Stimulated activated naive CD8-positive, alpha-beta T cell treated with anti-CD3 and anti-CD28 coated beads, Interleukin-15, Interleukin-2, amounts not matched to agents 100 U/mL and 50 U/mL, for 24 hours (primary cell): ENCODE measurements around the gene MTURN.
"Not testable (repeated sequence)": the region's sequence is repeated elsewhere in the genome, so short reads cannot be mapped to it uniquely, and the experiment has no call there.

Experiments
- ATAC-seq: fragments of 150-1000 bp; cut with Tn5 transposase; one replicate; pipeline ENCODE4 v1.10.0; 2021
- DNase-seq: peaks from one replicate; pipeline ENCODE4 v3.0.0; 2021

The MTURN gene

GRCh38 chr7:30134611-30135300, at the start of gene MTURN:
TSS of gene MTURN (plus strand) at chr7:30134986. CDS start at chr7:30135137, 151 bp downstream.
- ATAC-seq = peak; percentile 85
- peak; percentile 89 for DNase-seq

GRCh38 chr7:30086529-30086928, 48.3 kb upstream of the MTURN start:
- DNase-seq (no peak), ATAC-seq (no peak)

GRCh38 chr7:30087371-30087770, 47.4 kb upstream of the MTURN start:
- ATAC-seq = no peak

GRCh38 chr7:30088362-30088761, 46.4 kb upstream of the MTURN start:
- no peak for DNase-seq
- ATAC-seq = no peak

More at GRCh38 chr7:30087371-30087770, 47.4 kb upstream of the MTURN start:
- no peak for DNase-seq

- DNase-seq (no peak), ATAC-seq (no peak)
Observed at GRCh38 chr7:30090111-30090510, 44.7 kb upstream of the MTURN start.

GRCh38 chr7:30091491-30091912, 43.3 kb upstream of the MTURN start:
- DNase-seq = no peak
- no peak for ATAC-seq

GRCh38 chr7:30091987-30092386, 42.8 kb upstream of the MTURN start:
- DNase-seq (no peak), ATAC-seq (no peak)

GRCh38 chr7:30093420-30093952, 41.3 kb upstream of the MTURN start:
- DNase-seq (no peak), ATAC-seq (no peak)

GRCh38 chr7:30098599-30098998, 36.2 kb upstream of the MTURN start:
- DNase-seq, ATAC-seq: not testable (repeated sequence)

GRCh38 chr7:30102281-30102680, 32.5 kb upstream of the MTURN start:
- no peak for ATAC-seq
- no peak for DNase-seq

- no peak for ATAC-seq
- no peak for DNase-seq
Observed at GRCh38 chr7:30104157-30104556, 30.6 kb upstream of the MTURN start.

- DNase-seq = no peak
- ATAC-seq = no peak
Observed at GRCh38 chr7:30112103-30112713, 22.6 kb upstream of the MTURN start.

- ATAC-seq = no peak
- no peak for DNase-seq
Observed at GRCh38 chr7:30113144-30113543, 21.6 kb upstream of the MTURN start.

GRCh38 chr7:30114536-30115238, 20.1 kb upstream of the MTURN start:
- ATAC-seq = no peak
- no peak for DNase-seq

- no peak for ATAC-seq
Observed at GRCh38 chr7:30115709-30116297, 19.0 kb upstream of the MTURN start.

GRCh38 chr7:30116771-30117170, 18.0 kb upstream of the MTURN start:
- ATAC-seq (no peak), DNase-seq (no peak)

More at GRCh38 chr7:30115709-30116297, 19.0 kb upstream of the MTURN start:
- no peak for DNase-seq

- ATAC-seq (no peak), DNase-seq (no peak)
Observed at GRCh38 chr7:30117896-30118295, 16.9 kb upstream of the MTURN start.

- ATAC-seq (no peak), DNase-seq (no peak)
Observed at GRCh38 chr7:30119890-30120577, 14.8 kb upstream of the MTURN start.

GRCh38 chr7:30133736-30134610, 813 bp upstream of the MTURN start:
- DNase-seq (no peak), ATAC-seq (no peak)

- ATAC-seq = peak; percentile 33
- DNase-seq = peak; percentile 50
Observed at GRCh38 chr7:30135301-30136116, 723 bp downstream of the MTURN start.
